Chondrocyte (in vitro differentiated cells): ENCODE results near the gene RREB1. TPM values are rescaled to one million over a fixed set of nuclear protein-coding genes. Genes with fewer than 3 reads are reported as not detected.

Experiments
- DNase-seq: peaks from one replicate; pipeline ENCODE4 v3.0.0; 2021; ENCODE audit warnings: mixed read lengths, low spot score
- H3K27ac Mint-ChIP-seq: one replicate; pipeline ENCODE4 v1.8.0; 2021; ENCODE audit warnings: mild to moderate bottlenecking, moderate library complexity, mixed read lengths; ENCODE audit not compliant: unreplicated experiment
- H3K27me3 Mint-ChIP-seq: 2 replicates; pipeline ENCODE4 v1.8.0; 2021; ENCODE audit warnings: low read depth, mixed read lengths
- H3K36me3 Mint-ChIP-seq: 2 replicates; pipeline ENCODE4 v1.8.0; 2021; ENCODE audit warnings: low read depth, mixed read lengths
- H3K4me1 Mint-ChIP-seq: 2 replicates; pipeline ENCODE4 v1.8.0; 2021; ENCODE audit warnings: low read depth, mild to moderate bottlenecking, mixed read lengths
- H3K4me3 Mint-ChIP-seq: one replicate; pipeline ENCODE4 v1.8.0; 2021; ENCODE audit warnings: mild to moderate bottlenecking, moderate library complexity, mixed read lengths; ENCODE audit not compliant: unreplicated experiment
- H3K9me3 Mint-ChIP-seq: 2 replicates; pipeline ENCODE4 v1.8.0; 2021; ENCODE audit warnings: low read depth, mixed read lengths
- total RNA-seq: library from RNA; stranded (reverse); gene quantifications from 3 replicates; pipeline ENCODE4 v1.2.1, GENCODE V29; 2021
- TF ChIP-seq, protein P1 (sequence below): fragments of 200-600 bp; sonication (generic); IDR thresholded peaks from 2 replicates; pipeline ENCODE4 v1.5.0; 2021; ENCODE audit warnings: antibody characterized with exemption, mild to moderate bottlenecking, moderate library complexity

RREB1 gene
- total RNA-seq, 1 donor from 2014 or later, result 28.4 TPM

DNA sequence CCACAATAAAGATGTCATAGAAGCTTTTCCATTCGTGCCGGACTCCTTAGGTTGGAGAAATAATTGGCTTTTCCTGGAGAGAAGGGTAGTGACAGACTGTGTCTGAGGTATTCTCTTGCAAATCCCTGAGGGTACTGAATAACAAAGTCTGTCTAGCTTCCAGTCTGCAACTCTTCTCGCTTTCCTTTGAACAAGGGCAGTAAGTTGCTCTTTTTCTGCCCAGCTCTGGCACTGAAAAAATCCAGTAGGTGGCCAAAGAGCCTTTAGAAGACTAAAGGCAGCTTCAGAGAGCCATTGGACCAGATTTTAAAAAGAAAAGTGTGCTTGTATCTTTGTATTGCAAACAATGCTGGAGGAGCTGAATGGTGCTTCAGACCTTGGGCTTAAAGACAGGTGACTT is 20.7 kb upstream of the RREB1 start:
- H3K4me3 Mint-ChIP-seq, result peak overlapping the region; percentile 49
- TF ChIP-seq, protein P1, sequence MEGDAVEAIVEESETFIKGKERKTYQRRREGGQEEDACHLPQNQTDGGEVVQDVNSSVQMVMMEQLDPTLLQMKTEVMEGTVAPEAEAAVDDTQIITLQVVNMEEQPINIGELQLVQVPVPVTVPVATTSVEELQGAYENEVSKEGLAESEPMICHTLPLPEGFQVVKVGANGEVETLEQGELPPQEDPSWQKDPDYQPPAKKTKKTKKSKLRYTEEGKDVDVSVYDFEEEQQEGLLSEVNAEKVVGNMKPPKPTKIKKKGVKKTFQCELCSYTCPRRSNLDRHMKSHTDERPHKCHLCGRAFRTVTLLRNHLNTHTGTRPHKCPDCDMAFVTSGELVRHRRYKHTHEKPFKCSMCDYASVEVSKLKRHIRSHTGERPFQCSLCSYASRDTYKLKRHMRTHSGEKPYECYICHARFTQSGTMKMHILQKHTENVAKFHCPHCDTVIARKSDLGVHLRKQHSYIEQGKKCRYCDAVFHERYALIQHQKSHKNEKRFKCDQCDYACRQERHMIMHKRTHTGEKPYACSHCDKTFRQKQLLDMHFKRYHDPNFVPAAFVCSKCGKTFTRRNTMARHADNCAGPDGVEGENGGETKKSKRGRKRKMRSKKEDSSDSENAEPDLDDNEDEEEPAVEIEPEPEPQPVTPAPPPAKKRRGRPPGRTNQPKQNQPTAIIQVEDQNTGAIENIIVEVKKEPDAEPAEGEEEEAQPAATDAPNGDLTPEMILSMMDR, result peak; percentile 54
- no peaks in the 10 kb centered on the region for H3K27me3 Mint-ChIP-seq
- DNase-seq, result no peak
- no peaks in the 10 kb centered on the region for H3K36me3 Mint-ChIP-seq
- H3K27ac Mint-ChIP-seq, result peak overlapping the region; percentile 56
- peaks cover 22% of the 10 kb centered on the region for H3K4me1 Mint-ChIP-seq
- no peaks in the 10 kb centered on the region for H3K9me3 Mint-ChIP-seq

DNA sequence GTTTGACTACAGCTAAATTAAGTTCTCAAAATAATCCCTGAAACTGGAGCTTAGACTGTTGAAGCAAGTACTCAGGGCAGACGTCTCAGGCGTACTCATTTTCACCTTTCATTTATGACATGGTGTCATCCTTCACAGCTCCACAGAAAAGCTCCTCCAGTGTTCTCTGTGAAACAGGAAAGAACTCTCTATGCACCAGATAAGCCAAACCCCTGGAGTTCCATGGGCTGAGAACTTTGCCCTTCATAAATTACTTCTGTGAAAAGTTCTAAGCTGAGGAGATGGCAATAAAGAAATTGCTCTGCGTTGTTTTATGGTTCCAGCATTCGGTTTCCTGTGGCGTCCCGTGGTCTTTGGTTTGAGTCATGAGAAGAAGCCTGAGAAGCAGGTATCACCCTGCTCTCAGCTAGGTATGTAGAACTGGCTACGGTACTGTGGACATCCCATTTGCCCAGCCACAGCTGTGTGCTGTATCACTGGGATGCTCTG is 20.2 kb upstream of the RREB1 start:
- H3K4me3 Mint-ChIP-seq, result no peak overlapping the region
- TF ChIP-seq, protein P1, result no peak
- no peaks in the 10 kb centered on the region for H3K36me3 Mint-ChIP-seq
- H3K27me3 Mint-ChIP-seq, result no peaks in the 10 kb centered on the region
- H3K4me1 Mint-ChIP-seq, result peaks cover 22% of the 10 kb centered on the region
- no peak for DNase-seq
- H3K27ac Mint-ChIP-seq, result no peak overlapping the region
- no peaks in the 10 kb centered on the region for H3K9me3 Mint-ChIP-seq

DNA sequence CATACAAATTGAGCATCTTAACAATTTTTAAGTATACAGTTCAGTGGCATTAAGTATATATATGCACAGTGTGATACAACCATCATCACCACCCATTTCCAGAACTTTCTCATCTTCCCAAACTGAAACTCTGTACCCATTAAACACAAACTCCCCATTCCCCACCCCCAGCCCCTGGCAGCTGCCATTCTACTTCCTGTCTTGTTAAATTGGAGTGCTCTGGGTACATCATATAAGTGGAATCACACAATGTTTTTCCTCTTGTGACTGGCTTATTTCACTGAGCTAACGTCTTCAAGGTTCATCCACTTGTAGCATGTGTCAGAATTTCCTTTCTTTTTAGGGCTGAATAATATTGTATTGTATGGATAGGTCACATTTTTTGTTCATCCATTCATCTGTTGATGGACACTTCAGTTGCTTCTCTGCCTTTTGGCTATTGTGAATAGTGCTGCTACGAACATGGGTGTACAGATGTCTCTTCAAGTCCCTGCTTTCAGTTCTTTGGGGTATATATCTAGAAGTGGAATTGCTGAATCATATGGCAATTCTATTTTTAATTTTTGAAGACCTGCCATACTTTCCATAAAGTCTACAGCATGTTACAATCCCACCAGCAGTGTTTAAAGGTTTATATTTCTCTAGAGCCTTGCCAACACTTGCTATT is 19.6 kb upstream of the RREB1 start:
- TF ChIP-seq, protein P1, result no peak
- no peak for DNase-seq
- Mint-ChIP-seq H3K36me3 (no peaks in the 10 kb centered on the region), H3K27ac (peak overlapping the region; percentile 45), H3K4me3 (no peak overlapping the region), H3K9me3 (no peaks in the 10 kb centered on the region), H3K27me3 (no peaks in the 10 kb centered on the region), H3K4me1 (peaks cover 22% of the 10 kb centered on the region)

DNA sequence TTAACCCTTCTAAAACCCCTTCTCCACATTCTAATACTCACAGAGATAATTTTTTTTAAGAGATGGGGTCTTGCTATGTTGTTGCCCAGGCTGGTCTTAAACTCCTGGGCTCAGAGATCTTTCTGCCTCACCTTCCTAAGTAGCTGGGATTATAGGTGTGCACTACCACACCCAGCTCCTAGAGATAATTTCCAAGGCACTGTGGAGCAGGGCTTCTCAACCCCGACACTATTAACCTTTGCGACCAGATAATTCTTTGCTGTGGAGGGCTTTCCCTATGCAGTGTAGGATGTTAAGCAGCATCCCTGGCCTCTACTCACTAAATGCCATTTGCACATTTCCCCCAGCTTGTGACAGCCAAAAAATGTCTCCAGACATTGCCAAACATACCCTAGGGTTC is 8.8 kb upstream of the RREB1 start:
- Mint-ChIP-seq H3K4me3 (no peak overlapping the region), H3K9me3 (no peaks in the 10 kb centered on the region), H3K27me3 (no peaks in the 10 kb centered on the region), H3K27ac (no peak overlapping the region), H3K4me1 (no peaks in the 10 kb centered on the region), H3K36me3 (no peaks in the 10 kb centered on the region)
- TF ChIP-seq, protein P1, result no peak
- DNase-seq, result no peak

DNA sequence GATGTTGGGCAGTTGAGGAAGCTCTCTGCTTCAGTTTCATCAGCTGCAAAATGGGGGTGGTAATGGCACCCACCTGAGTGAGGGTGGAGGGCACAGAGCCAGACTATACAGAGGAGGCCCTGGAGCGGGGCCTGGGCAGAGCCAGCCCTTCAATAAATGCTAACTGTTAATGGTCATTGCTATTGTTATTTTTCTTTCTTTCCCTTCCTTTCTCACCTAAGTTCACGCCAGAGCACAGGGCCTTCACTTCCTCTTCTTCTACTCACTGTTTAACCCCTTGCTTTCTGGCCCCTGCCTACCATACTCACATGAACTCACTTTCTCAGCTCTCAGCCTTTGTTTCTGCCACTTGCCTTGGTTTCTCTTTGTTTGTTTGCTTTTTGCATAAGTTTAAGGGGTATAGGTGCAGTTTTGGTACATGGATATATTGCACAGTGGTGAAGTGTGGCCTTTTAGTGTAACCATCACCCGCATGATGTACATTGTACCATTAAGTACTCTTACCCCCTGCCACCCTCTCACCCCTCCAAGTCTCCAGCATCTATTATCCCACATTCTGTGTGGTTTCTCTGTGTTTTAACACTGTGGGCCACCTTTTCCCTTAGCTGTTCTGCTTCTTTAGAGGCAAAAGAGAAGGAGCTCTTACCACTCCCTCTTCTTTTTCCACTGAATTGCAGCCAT is 7.5 kb upstream of the RREB1 start:
- TF ChIP-seq, protein P1, result no peak
- H3K27ac Mint-ChIP-seq, result no peak overlapping the region
- no peaks in the 10 kb centered on the region for H3K9me3 Mint-ChIP-seq
- no peak overlapping the region for H3K4me3 Mint-ChIP-seq
- no peak for DNase-seq
- H3K4me1 Mint-ChIP-seq, result no peaks in the 10 kb centered on the region
- H3K27me3 Mint-ChIP-seq, result no peaks in the 10 kb centered on the region
- H3K36me3 Mint-ChIP-seq, result no peaks in the 10 kb centered on the region
